Measurements from ENCODE around the gene C1QL2.

The C1QL2 gene

DNA sequence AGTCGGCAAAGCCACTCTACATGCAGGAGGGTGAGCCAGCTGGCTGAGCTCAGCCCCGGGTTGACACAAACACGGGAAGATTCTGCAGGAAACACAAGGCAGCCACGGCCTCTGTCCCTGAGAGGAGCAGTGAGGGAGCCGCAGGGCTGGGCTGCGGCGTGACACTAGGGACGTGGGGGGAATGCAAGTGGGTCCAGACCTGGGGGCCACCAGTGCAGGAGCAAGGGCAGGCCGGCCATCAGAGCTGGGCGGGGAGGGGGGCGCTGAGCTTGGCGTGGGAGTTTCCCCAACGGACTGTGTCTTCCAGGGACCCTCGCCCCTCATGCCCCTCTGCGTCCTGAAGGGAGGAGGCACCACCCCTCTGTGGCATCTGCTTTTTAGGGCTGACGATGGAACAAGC, 12.0 kb upstream of the C1QL2 start:
- no peak for DNase-seq (ENCODE audit: extremely low read depth, low read depth)
- TF ChIP-seq CTCF (IDR thresholded peaks at IDR 0.05; ENCODE audit: low read depth, low read length): no peak

- DNase-seq (ENCODE audit: extremely low read depth, low read depth): no peak
- TF ChIP-seq CTCF (IDR thresholded peaks at IDR 0.05; ENCODE audit: low read depth, low read length): no peak
Observed at GRCh38 chr2:119169717-119170116, 11.2 kb upstream of the C1QL2 start.

GRCh38 chr2:119160361-119160990, 1.9 kb upstream of the C1QL2 start:
- no peak for TF ChIP-seq CTCF (IDR thresholded peaks at IDR 0.05; ENCODE audit: low read depth, low read length)
- no peak for DNase-seq (ENCODE audit: extremely low read depth, low read depth)

DNA sequence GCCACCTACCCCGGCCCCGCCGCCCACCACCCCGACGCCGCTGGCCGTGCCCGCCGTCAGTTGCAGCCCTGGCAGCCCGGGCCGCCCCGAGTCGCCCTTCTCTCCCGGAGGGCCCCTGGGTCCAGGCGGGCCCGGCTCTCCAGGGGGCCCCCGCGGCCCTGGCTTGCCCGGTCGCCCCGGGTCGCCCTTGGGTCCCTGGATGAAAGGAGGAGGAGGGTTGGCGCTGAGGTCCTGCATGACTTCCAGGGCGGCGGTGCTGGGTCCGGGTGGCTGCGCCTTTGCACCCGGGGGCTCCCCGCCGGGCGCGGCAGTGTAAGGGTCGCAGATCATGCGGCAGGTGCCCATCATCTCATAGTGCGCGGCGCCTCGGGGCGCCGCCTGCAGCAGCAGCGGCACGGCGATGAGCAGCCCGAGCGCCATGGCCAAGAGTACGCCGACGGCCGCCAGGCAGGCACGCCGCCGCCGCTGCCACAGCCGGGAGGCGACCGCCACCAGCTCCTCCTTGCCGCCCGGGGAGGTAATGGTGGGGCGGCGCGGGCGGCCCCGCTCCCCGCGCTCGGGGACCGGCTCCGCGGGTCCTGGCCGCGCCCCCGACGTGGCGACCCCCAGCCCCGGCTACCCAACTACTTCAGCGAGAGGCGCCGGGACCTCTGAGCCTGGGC, 570 bp downstream of the C1QL2 start:
- DNase-seq (ENCODE audit: extremely low read depth, low read depth): no peak
- no peak for TF ChIP-seq CTCF (IDR thresholded peaks at IDR 0.05; ENCODE audit: low read depth, low read length)

- no peak for DNase-seq (ENCODE audit: extremely low read depth, low read depth)
Observed at GRCh38 chr2:119156891-119157773, 1.4 kb downstream of the C1QL2 start.

GRCh38 chr2:119156105-119156890, 2.3 kb downstream of the C1QL2 start:
- DNase-seq (ENCODE audit: extremely low read depth, low read depth): no peak
- TF ChIP-seq CTCF (IDR thresholded peaks at IDR 0.05; ENCODE audit: low read depth, low read length): no peak

More at GRCh38 chr2:119156891-119157773, 1.4 kb downstream of the C1QL2 start:
- TF ChIP-seq CTCF (IDR thresholded peaks at IDR 0.05; ENCODE audit: low read depth, low read length): no peak

Measured in AG09319 (cell line).